ENCODE data around the gene PFN4.

Gene PFN4

GRCh38 chr2:24088821-24089359 lies 34.2 kb downstream of the PFN4 start:
- CTCF ChIA-PET = interaction anchor here (0.7 kb wide), 1 partner anchor 124 kb away, joined by 5 read pairs; no protein-coding TSS in a partner anchor
- no peak for TF ChIP-seq CTCF (conservative IDR thresholded peaks at IDR 0.05; ENCODE audit: low read depth)
- no peak for DNase-seq (ENCODE audit: low spot score)
- POLR2A ChIA-PET (ENCODE audit: low non-redundant PET) = no interaction called here
- no peak overlapping the region for H3K27ac ChIP-seq

GRCh38 chr2:24087032-24087431 lies 36.1 kb downstream of the PFN4 start:
- TF ChIP-seq CTCF (conservative IDR thresholded peaks at IDR 0.05; ENCODE audit: low read depth) = no peak
- CTCF ChIA-PET = no interaction called here
- DNase-seq (ENCODE audit: low spot score) = no peak
- POLR2A ChIA-PET (ENCODE audit: low non-redundant PET) = no interaction called here
- H3K27ac ChIP-seq = no peak overlapping the region

- ChIA-PET CTCF (no interaction called here), POLR2A (ENCODE audit: low non-redundant PET) (no interaction called here)
- DNase-seq (ENCODE audit: low spot score) = no peak
- no peak for TF ChIP-seq CTCF (conservative IDR thresholded peaks at IDR 0.05; ENCODE audit: low read depth)
- H3K27ac ChIP-seq = no peak overlapping the region
These were observed 36.9 kb downstream of the PFN4 start for GRCh38 chr2:24086241-24086640.

GRCh38 chr2:24085200-24085489 lies 38.0 kb downstream of the PFN4 start:
- CTCF ChIA-PET = interaction anchor here (0.7 to 1.6 kb wide), 3 partner anchors 34 to 158 kb away, joined by 3 to 9 read pairs (median 4); partner anchors contain the start of gene ATAD2B
- POLR2A ChIA-PET (ENCODE audit: low non-redundant PET) = no interaction called here
- peak overlapping the region; percentile 97 for H3K27ac ChIP-seq
- DNase-seq (ENCODE audit: low spot score) = no peak
- TF ChIP-seq CTCF (conservative IDR thresholded peaks at IDR 0.05; ENCODE audit: low read depth) = no peak

- ChIA-PET POLR2A (ENCODE audit: low non-redundant PET) (interaction anchor here (1.0 kb wide), 1 partner anchor 157 kb away, joined by 12 read pairs; no protein-coding TSS in a partner anchor), CTCF (interaction anchor here (0.5 to 1.6 kb wide), 15 partner anchors 7 to 187 kb away, joined by 3 to 10 read pairs (median 3); partner anchors contain the start of gene ATAD2B)
- peak; percentile 78 for DNase-seq (ENCODE audit: low spot score)
- TF ChIP-seq CTCF (conservative IDR thresholded peaks at IDR 0.05; ENCODE audit: low read depth) = peak; percentile 96
- H3K27ac ChIP-seq = peak within 1 kb of the TSS; percentile 97
These were observed 38.5 kb downstream of the PFN4 start, which contains the start of gene TP53I3 for GRCh38 chr2:24084386-24085199. TSS of gene TP53I3 (minus strand) at chr2:24084834. CDS start at chr2:24084326, 508 bp downstream.

- peak overlapping the region; percentile 97 for H3K27ac ChIP-seq
- ChIA-PET POLR2A (ENCODE audit: low non-redundant PET) (interaction anchor here (0.6 to 1.0 kb wide), 2 partner anchors 117 to 157 kb away, joined by 3 to 12 read pairs; no protein-coding TSS in a partner anchor), CTCF (interaction anchor here (0.5 to 1.6 kb wide), 12 partner anchors 8 to 173 kb away, joined by 3 to 10 read pairs (median 3); partner anchors contain the start of gene ATAD2B)
- no peak for TF ChIP-seq CTCF (conservative IDR thresholded peaks at IDR 0.05; ENCODE audit: low read depth)
- peak; percentile 71 for DNase-seq (ENCODE audit: low spot score)
These were observed 39.4 kb downstream of the PFN4 start for GRCh38 chr2:24083567-24084385.

All from RWPE1 (cell line).